Hematopoietic multipotent progenitor cell treated with erythropoietin and hydrocortisone succinate and interleukin-3 and kit ligand, for 15 days (in vitro differentiated cells): ENCODE results near the gene CRADD.
"Not testable (repeated sequence)": the region's sequence is repeated elsewhere in the genome, so short reads cannot be mapped to it uniquely, and the experiment has no call there.

ENCODE experiments used
- DNase-seq: peaks from one replicate; pipeline ENCODE4 v3.0.0-alpha.2; 2015; ENCODE audit warnings: low spot score

Gene CRADD

GRCh38 chr12:93784339-93785086, 107.3 kb downstream of the CRADD start:
- DNase-seq, result no peak

GRCh38 chr12:93785249-93786010, 108.3 kb downstream of the CRADD start:
- no peak for DNase-seq

GRCh38 chr12:93786656-93787397, 109.7 kb downstream of the CRADD start:
- no peak for DNase-seq

GRCh38 chr12:93788853-93789252, 111.7 kb downstream of the CRADD start:
- no peak for DNase-seq

- no peak for DNase-seq
These were observed 112.6 kb downstream of the CRADD start for GRCh38 chr12:93789767-93790166.

GRCh38 chr12:93790472-93791152, 113.4 kb downstream of the CRADD start:
- DNase-seq, result no peak

- DNase-seq, result no peak
These were observed 115.8 kb downstream of the CRADD start for GRCh38 chr12:93793007-93793406.

- DNase-seq, result no peak
These were observed 116.8 kb downstream of the CRADD start for GRCh38 chr12:93793983-93794382.

GRCh38 chr12:93794738-93795137, 117.6 kb downstream of the CRADD start:
- DNase-seq, result no peak

GRCh38 chr12:93795352-93795751, 118.2 kb downstream of the CRADD start:
- DNase-seq, result no peak

GRCh38 chr12:93796729-93797128, 119.6 kb downstream of the CRADD start:
- DNase-seq, result no peak

- DNase-seq, result no peak
These were observed 121.3 kb downstream of the CRADD start for GRCh38 chr12:93798279-93799151.

- not testable (repeated sequence) for DNase-seq
These were observed 124.5 kb downstream of the CRADD start for GRCh38 chr12:93801666-93802065.

GRCh38 chr12:93802293-93802692, 125.1 kb downstream of the CRADD start:
- DNase-seq, result no peak

GRCh38 chr12:93802698-93803423, 125.7 kb downstream of the CRADD start:
- no peak for DNase-seq

- no peak for DNase-seq
These were observed 126.2 kb downstream of the CRADD start for GRCh38 chr12:93803424-93803807.

GRCh38 chr12:93804392-93805179, 127.4 kb downstream of the CRADD start:
- no peak for DNase-seq

GRCh38 chr12:93805736-93806141, 128.6 kb downstream of the CRADD start:
- no peak for DNase-seq

GRCh38 chr12:93807354-93807753, 130.2 kb downstream of the CRADD start:
- DNase-seq, result no peak
